ENCODE results near the gene MDK.
A peak's percentile ranks its signal among the peaks of the same experiment; 100 is the strongest.
"Not testable (repeated sequence)": the region's sequence is repeated elsewhere in the genome, so short reads cannot be mapped to it uniquely, and the experiment has no call there.

MDK gene

DNA sequence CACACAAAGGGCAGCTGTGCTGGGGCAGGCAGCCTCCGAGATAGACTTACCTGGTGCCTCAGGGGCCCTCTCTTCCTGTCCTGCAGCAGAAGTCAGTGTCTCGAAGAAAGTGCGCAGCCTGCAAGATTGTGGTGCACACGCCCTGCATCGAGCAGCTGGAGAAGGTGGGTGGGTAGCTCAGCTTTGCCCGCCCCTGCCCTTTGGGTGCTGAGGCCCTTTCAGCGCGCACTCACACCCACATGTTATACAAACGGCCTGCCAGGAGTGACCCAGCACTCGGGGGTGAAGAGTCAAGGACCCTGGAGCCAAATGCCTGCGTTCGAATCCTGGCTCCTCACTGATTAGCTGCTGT is 13.6 kb upstream of the MDK start:
- no peak for DNase-seq (ENCODE audit: low spot score)

DNA sequence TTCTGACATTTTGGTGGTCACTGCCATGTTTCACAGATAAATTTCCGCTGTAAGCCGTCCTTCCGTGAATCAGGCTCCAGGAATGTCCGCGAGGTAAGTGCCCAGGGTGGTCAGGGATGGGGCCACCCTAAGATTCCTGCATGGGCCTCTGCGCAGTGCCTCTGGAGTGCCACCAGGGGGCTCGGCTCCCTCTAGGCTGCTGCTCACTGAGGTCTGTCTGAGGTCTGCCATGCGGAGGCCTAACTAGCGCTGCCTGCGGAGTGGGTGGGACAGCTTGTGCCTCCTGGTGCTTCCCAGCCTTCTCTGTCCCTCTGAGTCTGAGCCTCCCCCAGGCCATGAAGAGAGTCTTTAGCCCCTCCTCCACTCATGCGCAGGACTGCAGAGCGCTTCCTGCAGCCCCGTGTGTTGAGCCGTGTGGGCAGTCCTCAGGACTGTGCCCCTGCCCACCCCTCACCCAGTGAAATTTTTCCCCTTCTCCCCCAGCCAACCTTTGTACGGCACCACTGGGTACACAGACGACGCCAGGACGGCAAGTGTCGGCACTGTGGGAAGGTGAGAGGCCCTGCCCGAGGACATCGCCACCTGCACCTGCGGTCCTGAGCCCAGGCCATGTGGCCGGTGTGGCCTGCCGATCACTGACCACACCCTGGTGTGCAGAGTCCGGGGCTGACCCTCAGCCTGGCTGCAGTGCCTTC is 11.9 kb upstream of the MDK start:
- DNase-seq (ENCODE audit: low spot score), result peak; percentile 45

DNA sequence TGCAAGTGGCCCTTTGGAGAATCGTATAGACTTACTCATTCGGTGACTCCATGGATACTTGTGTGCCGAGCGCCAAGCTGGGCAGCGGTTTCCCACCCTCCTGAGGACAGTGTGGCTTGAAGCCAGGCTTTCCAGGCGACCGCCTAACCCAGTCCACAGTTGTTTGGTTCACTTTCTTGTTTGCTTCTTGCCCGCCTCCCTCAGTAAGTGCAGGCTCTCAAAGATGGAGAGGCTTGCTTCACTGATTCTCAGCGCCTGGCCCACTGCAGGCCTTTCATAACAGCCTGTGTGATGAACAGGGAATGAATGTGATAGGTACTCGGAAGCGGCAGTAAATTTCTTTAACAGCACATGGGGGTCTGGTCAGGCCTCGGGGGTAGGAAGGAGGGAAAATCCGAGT is 11.2 kb upstream of the MDK start:
- DNase-seq (ENCODE audit: low spot score), result no peak

DNA sequence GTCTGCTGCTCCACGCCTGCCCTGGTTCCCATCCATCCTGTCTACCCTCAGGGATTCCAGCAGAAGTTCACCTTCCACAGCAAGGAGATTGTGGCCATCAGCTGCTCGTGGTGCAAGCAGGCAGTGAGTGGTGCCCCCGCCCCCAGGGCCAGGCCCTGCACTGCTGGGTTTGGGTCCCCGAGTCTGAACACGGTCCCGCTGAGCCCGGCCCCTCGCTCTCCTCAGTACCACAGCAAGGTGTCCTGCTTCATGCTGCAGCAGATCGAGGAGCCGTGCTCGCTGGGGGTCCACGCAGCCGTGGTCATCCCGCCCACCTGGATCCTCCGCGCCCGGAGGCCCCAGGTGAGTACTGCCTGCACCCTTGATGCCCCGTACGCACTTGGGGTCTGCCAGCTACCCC is 10.2 kb upstream of the MDK start:
- not testable (repeated sequence) for DNase-seq (ENCODE audit: low spot score)

DNA sequence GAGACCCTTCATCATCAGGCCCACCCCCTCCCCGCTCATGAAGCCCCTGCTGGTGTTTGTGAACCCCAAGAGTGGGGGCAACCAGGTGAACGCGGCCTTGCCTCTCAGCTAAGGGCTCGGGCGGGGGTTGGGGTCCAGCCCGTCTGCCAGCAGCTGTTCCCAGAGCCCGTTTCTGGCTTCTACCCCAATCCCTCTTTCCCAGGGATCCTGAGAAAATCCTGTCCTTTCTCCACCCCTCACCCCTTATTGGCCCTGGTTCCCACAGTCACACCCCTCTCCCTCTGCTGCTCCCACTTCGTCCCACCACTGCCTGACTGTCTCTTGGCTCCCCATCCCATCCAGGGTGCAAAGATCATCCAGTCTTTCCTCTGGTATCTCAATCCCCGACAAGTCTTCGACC is 9.4 kb upstream of the MDK start:
- DNase-seq (ENCODE audit: low spot score), result no peak

DNA sequence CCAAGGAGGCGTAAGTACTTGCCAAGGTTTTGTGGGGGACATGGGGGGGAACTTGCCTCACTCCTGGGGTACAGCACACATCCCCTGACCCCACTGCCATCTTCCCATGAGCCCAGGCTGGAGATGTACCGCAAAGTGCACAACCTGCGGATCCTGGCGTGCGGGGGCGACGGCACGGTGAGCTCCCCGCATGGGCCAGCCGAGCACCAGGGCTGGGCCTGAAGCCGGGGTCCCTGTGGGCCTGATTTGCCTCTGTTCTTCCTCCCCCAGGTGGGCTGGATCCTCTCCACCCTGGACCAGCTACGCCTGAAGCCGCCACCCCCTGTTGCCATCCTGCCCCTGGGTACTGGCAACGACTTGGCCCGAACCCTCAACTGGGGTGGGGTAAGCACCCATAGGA is 9.0 kb upstream of the MDK start:
- not testable (repeated sequence) for DNase-seq (ENCODE audit: low spot score)

DNA sequence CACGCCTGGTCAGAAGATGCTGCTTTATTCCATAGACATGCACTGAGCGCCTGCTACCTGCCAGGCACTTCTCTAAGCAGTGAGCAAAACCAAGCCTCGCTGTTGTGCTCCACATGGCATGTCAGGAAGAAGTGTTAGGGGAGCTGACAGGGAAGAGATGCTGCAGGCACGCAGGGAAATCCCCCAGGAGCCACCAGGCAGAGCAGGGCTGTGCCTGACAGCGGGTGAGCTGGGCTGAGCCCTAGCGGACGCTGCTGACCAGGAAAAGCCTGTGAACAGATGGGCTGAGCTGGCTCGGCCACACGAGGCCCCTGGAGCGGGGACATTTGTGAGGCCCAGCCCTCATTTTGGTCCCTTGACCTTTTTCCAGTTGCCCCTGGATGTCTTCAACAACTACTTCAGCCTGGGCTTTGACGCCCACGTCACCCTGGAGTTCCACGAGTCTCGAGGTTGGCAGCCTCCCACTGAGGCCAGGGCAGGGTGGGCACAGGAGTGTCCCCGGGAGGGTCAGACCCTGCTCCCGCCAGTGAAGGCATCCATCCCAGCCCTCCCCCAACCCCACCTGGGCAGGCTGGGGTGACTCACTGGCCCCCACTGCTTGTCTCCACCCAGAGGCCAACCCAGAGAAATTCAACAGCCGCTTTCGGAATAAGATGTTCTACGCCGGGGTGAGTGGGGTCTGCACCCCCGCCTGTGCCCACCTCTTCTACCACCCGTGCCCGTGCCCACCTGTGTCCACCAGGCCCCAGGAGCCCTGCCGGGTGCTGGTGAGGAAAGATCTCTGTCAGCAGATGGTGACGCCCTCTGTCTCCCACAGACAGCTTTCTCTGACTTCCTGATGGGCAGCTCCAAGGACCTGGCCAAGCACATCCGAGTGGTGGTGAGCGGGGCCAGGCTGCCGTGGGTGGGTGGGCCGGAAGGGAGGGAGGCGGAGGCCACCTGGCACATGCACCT is 7.4 kb upstream of the MDK start:
- DNase-seq (ENCODE audit: low spot score), result no peak

DNA sequence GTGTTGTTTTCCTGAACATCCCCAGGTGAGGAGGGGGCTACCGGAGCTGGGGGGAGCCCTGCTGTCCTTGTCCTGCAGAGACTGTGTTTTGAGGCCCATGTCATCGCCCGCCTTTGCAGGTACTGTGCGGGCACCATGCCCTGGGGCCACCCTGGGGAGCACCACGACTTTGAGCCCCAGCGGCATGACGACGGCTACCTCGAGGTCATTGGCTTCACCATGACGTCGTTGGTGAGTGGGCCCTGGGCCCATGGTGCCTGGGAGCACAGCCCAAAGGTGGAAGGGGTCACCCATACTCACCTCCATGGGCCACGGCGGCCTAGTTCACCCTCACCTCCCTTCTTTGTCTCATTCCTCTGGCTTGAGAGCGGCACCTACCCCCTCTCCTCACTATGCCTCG is 6.7 kb upstream of the MDK start:
- no peak for DNase-seq (ENCODE audit: low spot score)

DNA sequence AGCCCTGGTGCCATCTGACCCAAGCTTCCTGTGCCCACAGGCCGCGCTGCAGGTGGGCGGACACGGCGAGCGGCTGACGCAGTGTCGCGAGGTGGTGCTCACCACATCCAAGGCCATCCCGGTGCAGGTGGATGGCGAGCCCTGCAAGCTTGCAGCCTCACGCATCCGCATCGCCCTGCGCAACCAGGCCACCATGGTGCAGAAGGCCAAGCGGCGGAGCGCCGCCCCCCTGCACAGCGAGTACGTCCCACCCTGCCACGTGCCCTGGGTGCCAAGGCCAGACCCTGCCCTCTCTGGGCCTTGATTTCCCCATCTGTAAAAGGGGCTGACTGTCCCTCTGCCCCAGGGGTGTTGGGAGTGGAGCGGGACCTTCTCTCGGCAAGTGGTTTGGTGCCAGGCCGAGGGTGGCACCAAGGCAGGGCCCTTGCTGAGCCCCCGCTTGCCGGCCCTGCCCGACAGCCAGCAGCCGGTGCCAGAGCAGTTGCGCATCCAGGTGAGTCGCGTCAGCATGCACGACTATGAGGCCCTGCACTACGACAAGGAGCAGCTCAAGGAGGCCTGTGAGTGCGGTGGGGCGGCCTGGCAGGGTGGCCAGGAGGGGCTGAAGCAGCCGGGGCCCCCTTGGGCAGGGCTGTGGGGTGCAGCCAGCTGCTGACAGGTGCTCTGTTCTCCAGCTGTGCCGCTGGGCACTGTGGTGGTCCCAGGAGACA is 5.9 kb upstream of the MDK start:
- no peak for DNase-seq (ENCODE audit: low spot score)

DNA sequence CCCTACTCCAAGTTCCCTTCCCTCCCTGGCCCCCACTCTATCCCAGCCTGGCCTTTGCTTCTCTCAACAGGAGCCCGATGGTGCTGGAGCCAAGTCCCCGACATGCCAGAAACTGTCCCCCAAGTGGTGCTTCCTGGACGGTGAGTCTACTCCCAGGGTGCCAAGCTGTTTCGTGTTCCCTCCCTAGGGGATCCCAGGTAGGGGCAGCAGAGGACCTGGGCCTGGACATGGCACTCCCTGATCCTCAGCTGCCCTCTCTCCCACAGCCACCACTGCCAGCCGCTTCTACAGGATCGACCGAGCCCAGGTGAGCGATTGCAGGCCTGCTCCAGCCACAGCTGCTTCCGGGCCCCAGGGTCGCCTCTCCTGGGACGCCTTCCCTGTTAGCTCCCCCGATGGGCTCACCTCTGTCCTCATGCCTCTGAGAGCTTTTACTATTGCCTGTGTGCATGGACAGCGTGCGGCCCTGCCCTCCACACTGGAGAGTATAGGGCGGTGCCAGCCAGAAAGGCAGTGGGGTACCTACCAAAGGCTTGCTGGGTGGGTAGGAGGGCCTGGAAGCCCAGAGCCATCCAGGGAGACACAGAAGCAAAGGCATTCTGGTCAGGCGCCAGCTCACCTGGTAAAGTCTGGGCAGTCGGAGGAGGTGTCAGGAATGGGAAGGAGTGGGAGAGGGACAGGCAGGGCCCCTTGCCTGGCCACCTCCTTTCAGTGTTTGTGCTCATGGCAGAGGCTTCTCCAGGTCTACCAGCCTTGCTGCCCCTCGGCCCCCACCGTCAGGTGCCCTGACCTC is 5.0 kb upstream of the MDK start:
- DNase-seq (ENCODE audit: low spot score), result no peak

DNA sequence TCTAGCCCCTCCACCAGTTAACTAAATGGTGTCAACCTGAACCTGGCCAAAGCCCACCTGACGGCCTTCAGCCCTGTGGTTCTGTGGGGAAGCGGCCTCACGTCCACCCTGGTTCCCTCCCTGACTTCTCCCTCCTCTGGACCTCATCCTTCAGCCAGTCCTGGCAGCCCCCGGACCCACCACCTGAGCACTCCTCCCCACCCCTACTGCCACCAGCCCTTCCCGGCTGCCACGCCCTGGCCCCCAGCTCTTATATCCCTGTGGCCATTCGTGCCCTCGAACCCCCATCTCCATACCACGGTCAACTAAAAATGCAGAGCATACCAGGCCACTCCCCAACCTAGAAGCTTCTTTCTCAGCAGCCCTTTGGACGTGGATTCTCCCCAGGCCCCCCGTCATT is 4.2 kb upstream of the MDK start:
- DNase-seq (ENCODE audit: low spot score), result no peak

DNA sequence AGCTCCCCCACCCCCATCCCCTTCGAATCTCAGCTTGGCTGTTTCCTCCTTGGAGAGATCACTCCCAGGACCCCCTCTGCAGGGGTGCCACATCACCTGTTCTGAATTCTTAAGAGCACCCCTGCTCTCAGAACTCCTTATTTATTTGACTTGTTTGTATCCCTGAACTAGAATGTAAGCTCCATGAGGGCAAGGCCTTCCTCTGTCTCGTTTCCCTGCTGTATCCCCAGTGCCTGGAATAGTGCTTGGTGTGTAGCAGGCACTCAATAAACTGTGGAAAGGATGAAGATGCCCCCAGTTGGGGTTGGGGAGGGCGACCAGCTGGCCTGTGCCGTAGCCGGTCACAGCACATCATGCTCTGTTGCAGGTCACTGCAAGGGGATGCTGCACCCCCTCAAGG is 3.6 kb upstream of the MDK start:
- no peak for DNase-seq (ENCODE audit: low spot score)

DNA sequence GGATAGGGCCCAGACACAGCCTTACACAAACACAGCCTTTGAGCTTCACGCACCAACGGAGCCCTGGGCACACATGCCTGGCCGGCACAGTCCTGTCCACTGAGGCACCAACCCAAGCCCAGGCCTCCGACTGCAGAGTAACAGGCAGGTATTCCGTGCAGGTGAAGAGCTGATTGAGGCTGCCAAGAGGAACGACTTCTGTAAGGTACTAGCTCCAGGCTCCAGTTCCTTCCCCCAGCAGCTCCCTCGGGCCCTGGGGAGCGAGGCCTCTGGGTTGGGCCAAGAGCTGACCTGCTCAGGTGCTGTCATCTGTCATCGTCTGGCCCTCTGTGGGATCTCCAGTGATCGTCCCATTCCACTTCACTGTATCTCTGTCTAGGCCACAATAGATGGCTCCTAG is 3.2 kb upstream of the MDK start:
- DNase-seq (ENCODE audit: low spot score), result no peak

DNA sequence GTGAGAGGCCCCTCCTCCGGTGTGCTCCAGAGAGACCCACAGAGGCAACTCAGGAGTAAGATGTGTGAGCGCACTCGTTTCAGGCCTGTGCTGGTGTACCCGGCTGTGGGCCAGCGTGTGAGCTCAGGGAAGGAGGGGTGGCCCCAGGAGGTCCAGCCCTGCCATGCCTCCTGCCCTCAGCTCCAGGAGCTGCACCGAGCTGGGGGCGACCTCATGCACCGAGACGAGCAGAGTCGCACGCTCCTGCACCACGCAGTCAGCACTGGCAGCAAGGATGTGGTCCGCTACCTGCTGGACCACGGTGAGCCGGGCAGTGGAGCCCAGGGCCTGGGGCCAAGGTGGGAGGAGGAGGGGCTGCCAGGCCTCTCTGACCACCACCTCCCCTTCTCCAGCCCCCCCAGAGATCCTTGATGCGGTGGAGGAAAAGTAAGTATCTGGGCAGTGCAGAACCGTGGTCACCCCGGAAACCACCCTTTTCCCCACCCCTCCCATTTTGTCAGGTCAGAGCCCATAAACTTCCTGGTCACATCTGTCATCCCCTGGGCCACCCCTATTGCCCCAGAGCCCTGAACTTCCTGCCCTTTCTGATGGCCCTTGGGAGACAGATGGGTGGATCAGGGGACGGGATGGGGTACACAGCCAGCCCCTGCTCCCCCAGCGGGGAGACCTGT is 2.5 kb upstream of the MDK start:
- no peak for DNase-seq (ENCODE audit: low spot score)

DNA sequence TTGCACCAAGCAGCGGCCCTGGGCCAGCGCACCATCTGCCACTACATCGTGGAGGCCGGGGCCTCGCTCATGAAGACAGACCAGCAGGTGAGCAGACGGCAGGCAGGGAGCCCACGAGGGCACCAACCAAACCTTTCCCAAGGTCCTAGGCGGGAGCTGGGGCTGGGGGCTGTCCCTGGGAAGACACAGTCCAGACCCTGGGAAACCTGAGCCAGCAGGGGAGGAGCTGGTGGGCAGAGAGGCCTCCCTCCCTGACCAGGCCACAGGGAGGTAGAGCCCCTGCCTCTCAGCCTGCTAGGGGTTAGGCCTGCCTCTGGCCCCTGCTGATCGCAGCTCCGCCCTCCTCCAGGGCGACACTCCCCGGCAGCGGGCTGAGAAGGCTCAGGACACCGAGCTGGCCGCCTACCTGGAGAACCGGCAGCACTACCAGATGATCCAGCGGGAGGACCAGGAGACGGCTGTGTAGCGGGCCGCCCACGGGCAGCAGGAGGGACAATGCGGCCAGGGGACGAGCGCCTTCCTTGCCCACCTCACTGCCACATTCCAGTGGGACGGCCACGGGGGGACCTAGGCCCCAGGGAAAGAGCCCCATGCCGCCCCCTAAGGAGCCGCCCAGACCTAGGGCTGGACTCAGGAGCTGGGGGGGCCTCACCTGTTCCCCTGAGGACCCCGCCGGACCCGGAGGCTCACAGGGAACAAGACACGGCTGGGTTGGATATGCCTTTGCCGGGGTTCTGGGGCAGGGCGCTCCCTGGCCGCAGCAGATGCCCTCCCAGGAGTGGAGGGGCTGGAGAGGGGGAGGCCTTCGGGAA is 1.8 kb upstream of the MDK start:
- DNase-seq (ENCODE audit: low spot score), result not testable (repeated sequence)

DNA sequence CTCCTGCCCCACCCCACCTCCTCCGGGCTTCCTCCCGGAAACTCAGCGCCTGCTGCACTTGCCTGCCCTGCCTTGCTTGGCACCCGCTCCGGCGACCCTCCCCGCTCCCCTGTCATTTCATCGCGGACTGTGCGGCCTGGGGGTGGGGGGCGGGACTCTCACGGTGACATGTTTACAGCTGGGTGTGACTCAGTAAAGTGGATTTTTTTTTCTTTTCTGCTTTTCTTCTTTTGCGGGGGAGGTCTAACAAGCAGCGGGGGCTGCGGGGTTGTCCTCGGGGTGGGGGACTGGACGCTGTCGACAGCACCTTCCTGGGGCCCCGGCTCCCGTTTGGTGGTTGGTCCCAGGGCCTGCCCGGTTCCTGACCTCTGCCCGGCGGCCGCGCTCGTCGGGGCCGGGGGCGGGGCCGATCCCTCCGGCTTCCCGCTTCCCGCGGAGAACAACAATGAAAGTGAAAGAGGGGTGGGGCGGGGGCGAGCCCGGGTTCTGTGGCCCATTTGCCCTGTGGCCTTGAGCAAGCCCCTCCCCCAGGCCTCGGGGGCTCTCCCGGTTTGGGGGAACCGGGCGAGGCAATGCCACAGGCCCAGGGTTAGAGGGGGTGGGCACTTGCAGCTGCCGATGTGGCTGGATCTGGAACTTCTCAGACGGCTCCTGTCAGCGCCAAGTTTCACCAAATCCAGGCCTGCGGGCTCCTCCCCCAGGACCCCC is 975 bp upstream of the MDK start:
- peak; percentile 31 for DNase-seq (ENCODE audit: low spot score)

DNA sequence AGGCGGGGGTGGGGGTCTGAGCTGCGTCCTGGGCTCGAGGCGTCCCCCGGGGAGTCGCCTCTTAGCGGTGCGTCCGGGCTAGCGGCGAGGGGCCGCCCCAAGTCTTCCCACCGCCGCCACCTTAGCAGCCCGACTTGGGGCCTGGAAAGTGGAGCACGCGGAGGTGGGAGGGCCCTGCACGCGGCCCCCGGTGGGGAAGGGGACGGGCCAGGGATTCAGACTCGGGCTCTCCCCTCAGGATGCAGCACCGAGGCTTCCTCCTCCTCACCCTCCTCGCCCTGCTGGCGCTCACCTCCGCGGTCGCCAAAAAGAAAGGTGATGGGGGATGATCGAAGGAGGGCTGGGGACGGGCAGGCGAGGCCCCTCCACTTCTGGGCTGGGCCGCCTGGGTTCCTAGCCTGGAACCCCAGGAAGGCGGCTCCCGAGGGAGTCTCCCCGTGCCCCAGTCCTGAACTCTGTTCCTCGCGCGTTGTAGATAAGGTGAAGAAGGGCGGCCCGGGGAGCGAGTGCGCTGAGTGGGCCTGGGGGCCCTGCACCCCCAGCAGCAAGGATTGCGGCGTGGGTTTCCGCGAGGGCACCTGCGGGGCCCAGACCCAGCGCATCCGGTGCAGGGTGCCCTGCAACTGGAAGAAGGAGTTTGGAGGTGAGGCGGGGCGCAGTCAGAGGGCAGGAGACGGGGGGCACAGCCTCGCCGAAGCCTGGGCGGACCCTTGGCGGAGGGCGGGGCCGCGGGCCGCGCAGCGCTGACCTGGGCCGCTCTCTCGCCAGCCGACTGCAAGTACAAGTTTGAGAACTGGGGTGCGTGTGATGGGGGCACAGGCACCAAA is 563 bp downstream of the MDK start:
- no peak for DNase-seq (ENCODE audit: low spot score)

DNA sequence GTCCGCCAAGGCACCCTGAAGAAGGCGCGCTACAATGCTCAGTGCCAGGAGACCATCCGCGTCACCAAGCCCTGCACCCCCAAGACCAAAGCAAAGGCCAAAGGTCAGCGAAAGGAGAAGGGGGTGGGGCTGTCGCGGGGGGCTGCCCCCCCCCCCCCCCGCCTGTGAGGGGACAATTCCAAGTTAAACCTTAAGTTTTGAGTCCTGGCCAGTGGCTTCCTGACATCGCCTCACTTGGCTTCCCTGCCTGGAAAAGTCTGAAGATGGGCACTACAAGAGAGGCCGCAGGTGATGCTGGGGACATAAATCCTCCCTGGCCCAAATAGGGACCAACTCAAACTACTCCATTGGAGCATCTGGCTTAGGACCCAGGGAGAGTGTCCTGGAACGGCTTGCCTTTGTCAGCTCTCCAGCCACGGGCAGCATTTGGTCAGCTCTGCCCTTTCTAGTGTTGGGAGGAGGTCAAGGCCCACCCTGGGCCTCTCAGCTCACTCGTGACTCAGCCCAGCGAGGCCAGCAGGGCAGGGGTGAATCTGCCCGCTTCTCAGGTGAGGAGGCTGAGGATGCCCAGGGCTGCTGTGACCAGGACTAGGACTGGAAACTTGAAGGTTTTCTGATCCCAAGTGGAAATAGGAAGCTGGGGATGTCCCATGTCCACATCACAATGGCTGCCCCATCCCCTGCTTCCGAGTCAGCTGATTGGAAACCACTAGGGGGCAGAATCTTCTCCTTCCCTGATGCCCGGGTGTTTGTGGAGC is 1.4 kb downstream of the MDK start:
- DNase-seq (ENCODE audit: low spot score), result no peak

DNA sequence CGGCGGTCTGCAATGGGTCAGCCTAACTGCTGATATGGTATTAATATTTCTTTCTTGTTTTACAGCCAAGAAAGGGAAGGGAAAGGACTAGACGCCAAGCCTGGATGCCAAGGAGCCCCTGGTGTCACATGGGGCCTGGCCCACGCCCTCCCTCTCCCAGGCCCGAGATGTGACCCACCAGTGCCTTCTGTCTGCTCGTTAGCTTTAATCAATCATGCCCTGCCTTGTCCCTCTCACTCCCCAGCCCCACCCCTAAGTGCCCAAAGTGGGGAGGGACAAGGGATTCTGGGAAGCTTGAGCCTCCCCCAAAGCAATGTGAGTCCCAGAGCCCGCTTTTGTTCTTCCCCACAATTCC is 1.9 kb downstream of the MDK start:
- DNase-seq (ENCODE audit: low spot score), result no peak
